SK-N-SH (cell line): ENCODE data around the gene RASL10A.

ENCODE experiments used
- CTCF ChIP-seq: fragments of 200-600 bp; sonication (generic); IDR thresholded peaks from 2 replicates; pipeline ENCODE4 v1.6.1; 2017; ENCODE audit warnings: antibody characterized with exemption, mild to moderate bottlenecking, moderate library complexity
- ELF1 ChIP-seq: IDR thresholded peaks from 2 replicates; pipeline ENCODE4 v1.4.0; 2012
- EZH2phosphoT487 ChIP-seq: fragments of 200-600 bp; sonication (generic); IDR thresholded peaks from 2 replicates; pipeline ENCODE4 v1.6.1; 2017; ENCODE audit warnings: low read depth, mixed run types, mild to moderate bottlenecking, antibody characterized with exemption, moderate library complexity, borderline replicate concordance
- GABPA ChIP-seq: IDR thresholded peaks from 2 replicates; pipeline ENCODE4 v1.4.0; 2012; ENCODE audit warnings: low read depth, mild to moderate bottlenecking
- JUND ChIP-seq: IDR thresholded peaks from 2 replicates; pipeline ENCODE4 v1.4.0; 2012
- NFIC ChIP-seq: IDR thresholded peaks from 2 replicates; pipeline ENCODE4 v1.4.0; 2012; ENCODE audit warnings: borderline replicate concordance
- RAD21 ChIP-seq: IDR thresholded peaks from 2 replicates; pipeline ENCODE4 v1.6.1; 2012; ENCODE audit warnings: mild to moderate bottlenecking, low read length
- TEAD4 ChIP-seq: IDR thresholded peaks from 2 replicates; pipeline ENCODE4 v1.4.0; 2012; ENCODE audit warnings: mild to moderate bottlenecking, borderline replicate concordance; ENCODE audit not compliant: insufficient read depth

DNA sequence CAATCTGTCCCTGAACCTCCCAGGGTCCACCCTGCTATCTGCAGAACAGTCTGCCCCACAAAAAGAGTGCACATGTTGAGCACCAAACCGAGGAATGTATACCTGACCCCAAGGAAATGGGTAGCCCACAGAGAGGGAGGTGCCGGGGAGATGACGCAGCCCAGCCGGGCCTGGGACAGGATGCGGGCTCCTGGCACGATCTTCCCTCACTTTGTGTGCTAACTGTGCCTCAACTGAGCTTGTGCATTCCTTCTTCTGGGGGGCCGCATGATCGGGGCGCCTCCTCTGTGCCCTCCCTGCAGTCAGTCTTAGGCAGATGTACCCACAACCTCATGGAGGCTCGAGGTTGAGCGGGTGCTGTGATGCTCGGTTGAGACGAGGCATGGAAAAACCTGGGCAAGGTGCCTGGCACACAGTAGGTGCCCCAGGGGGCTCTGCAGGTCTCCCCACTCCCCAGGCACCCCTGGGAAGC is 6.7 kb downstream of the RASL10A start:
- TF ChIP-seq CTCF (no peak), GABPA (no peak), ELF1 (no peak), EZH2phosphoT487 (no peak), JUND (no peak), NFIC (no peak), RAD21 (no peak), TEAD4 (no peak)
